Measurements from ENCODE around the gene KCNJ9.

The KCNJ9 gene

GRCh38 chr1:160053548-160054365 is 27.6 kb upstream of the KCNJ9 start:
- Histone ChIP-seq H3K9me3 (ENCODE audit: low read length) (peaks cover 4% of the 10 kb centered on the region), H3K4me3 (ENCODE audit: low read length) (no peak overlapping the region), H3K36me3 (ENCODE audit: insufficient read depth, low read length) (no peaks in the 10 kb centered on the region), H3K4me1 (ENCODE audit: insufficient read depth, low read length) (peaks cover 20% of the 10 kb centered on the region), H3K27me3 (ENCODE audit: insufficient read depth, low read length) (peaks cover 63% of the 10 kb centered on the region), H2AFZ (ENCODE audit: low read depth, low read length) (no peak overlapping the region)

- peaks cover 2% of the 10 kb centered on the region for H3K9me3 ChIP-seq (ENCODE audit: low read length)
- no peak overlapping the region for H3K4me3 ChIP-seq (ENCODE audit: low read length)
- H2AFZ ChIP-seq (ENCODE audit: low read depth, low read length): no peak overlapping the region
- H3K36me3 ChIP-seq (ENCODE audit: insufficient read depth, low read length): no peaks in the 10 kb centered on the region
- peaks cover 31% of the 10 kb centered on the region for H3K4me1 ChIP-seq (ENCODE audit: insufficient read depth, low read length)
- H3K27me3 ChIP-seq (ENCODE audit: insufficient read depth, low read length): peaks cover 66% of the 10 kb centered on the region
These were observed 24.6 kb upstream of the KCNJ9 start for GRCh38 chr1:160056648-160057169.

GRCh38 chr1:160058087-160058486 is 23.3 kb upstream of the KCNJ9 start:
- Histone ChIP-seq H2AFZ (ENCODE audit: low read depth, low read length) (no peak overlapping the region), H3K27me3 (ENCODE audit: insufficient read depth, low read length) (peaks cover 54% of the 10 kb centered on the region)

GRCh38 chr1:160061369-160062229 is 19.7 kb upstream of the KCNJ9 start:
- Histone ChIP-seq H3K4me3 (ENCODE audit: low read length) (no peak overlapping the region), H3K4me1 (ENCODE audit: insufficient read depth, low read length) (peaks cover 48% of the 10 kb centered on the region), H2AFZ (ENCODE audit: low read depth, low read length) (no peak overlapping the region), H3K9me3 (ENCODE audit: low read length) (no peaks in the 10 kb centered on the region), H3K27me3 (ENCODE audit: insufficient read depth, low read length) (peaks cover 55% of the 10 kb centered on the region), H3K36me3 (ENCODE audit: insufficient read depth, low read length) (no peaks in the 10 kb centered on the region)

More at GRCh38 chr1:160058087-160058486, 23.3 kb upstream of the KCNJ9 start:
- Histone ChIP-seq H3K4me3 (ENCODE audit: low read length) (no peak overlapping the region), H3K4me1 (ENCODE audit: insufficient read depth, low read length) (peaks cover 42% of the 10 kb centered on the region), H3K9me3 (ENCODE audit: low read length) (no peaks in the 10 kb centered on the region), H3K36me3 (ENCODE audit: insufficient read depth, low read length) (no peaks in the 10 kb centered on the region)

- H3K27me3 ChIP-seq (ENCODE audit: insufficient read depth, low read length): peaks cover 54% of the 10 kb centered on the region
These were observed 19.2 kb upstream of the KCNJ9 start for GRCh38 chr1:160062230-160062532.

GRCh38 chr1:160063176-160063575 is 18.2 kb upstream of the KCNJ9 start:
- Histone ChIP-seq H3K9me3 (ENCODE audit: low read length) (no peaks in the 10 kb centered on the region), H3K36me3 (ENCODE audit: insufficient read depth, low read length) (no peaks in the 10 kb centered on the region), H3K4me1 (ENCODE audit: insufficient read depth, low read length) (peaks cover 52% of the 10 kb centered on the region), H3K4me3 (ENCODE audit: low read length) (no peak overlapping the region), H2AFZ (ENCODE audit: low read depth, low read length) (no peak overlapping the region), H3K27me3 (ENCODE audit: insufficient read depth, low read length) (peaks cover 52% of the 10 kb centered on the region)

More at GRCh38 chr1:160062230-160062532, 19.2 kb upstream of the KCNJ9 start:
- H2AFZ ChIP-seq (ENCODE audit: low read depth, low read length): no peak overlapping the region
- no peak overlapping the region for H3K4me3 ChIP-seq (ENCODE audit: low read length)
- no peaks in the 10 kb centered on the region for H3K36me3 ChIP-seq (ENCODE audit: insufficient read depth, low read length)
- no peaks in the 10 kb centered on the region for H3K9me3 ChIP-seq (ENCODE audit: low read length)
- peaks cover 52% of the 10 kb centered on the region for H3K4me1 ChIP-seq (ENCODE audit: insufficient read depth, low read length)

GRCh38 chr1:160064164-160064563 is 17.2 kb upstream of the KCNJ9 start:
- no peak overlapping the region for H3K4me3 ChIP-seq (ENCODE audit: low read length)
- no peaks in the 10 kb centered on the region for H3K36me3 ChIP-seq (ENCODE audit: insufficient read depth, low read length)
- no peaks in the 10 kb centered on the region for H3K9me3 ChIP-seq (ENCODE audit: low read length)
- no peak overlapping the region for H2AFZ ChIP-seq (ENCODE audit: low read depth, low read length)
- H3K4me1 ChIP-seq (ENCODE audit: insufficient read depth, low read length): peaks cover 52% of the 10 kb centered on the region
- H3K27me3 ChIP-seq (ENCODE audit: insufficient read depth, low read length): peaks cover 52% of the 10 kb centered on the region

- no peak overlapping the region for H3K4me3 ChIP-seq (ENCODE audit: low read length)
- H2AFZ ChIP-seq (ENCODE audit: low read depth, low read length): no peak overlapping the region
- H3K4me1 ChIP-seq (ENCODE audit: insufficient read depth, low read length): peaks cover 54% of the 10 kb centered on the region
- H3K36me3 ChIP-seq (ENCODE audit: insufficient read depth, low read length): no peaks in the 10 kb centered on the region
- H3K9me3 ChIP-seq (ENCODE audit: low read length): no peaks in the 10 kb centered on the region
- peaks cover 52% of the 10 kb centered on the region for H3K27me3 ChIP-seq (ENCODE audit: insufficient read depth, low read length)
These were observed 16.6 kb upstream of the KCNJ9 start for GRCh38 chr1:160064746-160065145.

- Histone ChIP-seq H2AFZ (ENCODE audit: low read depth, low read length) (no peak overlapping the region), H3K4me1 (ENCODE audit: insufficient read depth, low read length) (peaks cover 46% of the 10 kb centered on the region), H3K4me3 (ENCODE audit: low read length) (no peak overlapping the region), H3K27me3 (ENCODE audit: insufficient read depth, low read length) (peaks cover 61% of the 10 kb centered on the region), H3K9me3 (ENCODE audit: low read length) (no peaks in the 10 kb centered on the region), H3K36me3 (ENCODE audit: insufficient read depth, low read length) (no peaks in the 10 kb centered on the region)
These were observed 14.3 kb upstream of the KCNJ9 start for GRCh38 chr1:160066829-160067745.

GRCh38 chr1:160068225-160068624 is 13.1 kb upstream of the KCNJ9 start:
- Histone ChIP-seq H3K9me3 (ENCODE audit: low read length) (no peaks in the 10 kb centered on the region), H3K4me3 (ENCODE audit: low read length) (no peak overlapping the region), H3K4me1 (ENCODE audit: insufficient read depth, low read length) (peaks cover 34% of the 10 kb centered on the region), H2AFZ (ENCODE audit: low read depth, low read length) (no peak overlapping the region), H3K36me3 (ENCODE audit: insufficient read depth, low read length) (no peaks in the 10 kb centered on the region), H3K27me3 (ENCODE audit: insufficient read depth, low read length) (peaks cover 64% of the 10 kb centered on the region)

GRCh38 chr1:160069460-160070231 is 11.7 kb upstream of the KCNJ9 start, which contains the start of gene KCNJ10:
TSS of gene KCNJ10 (minus strand) at chr1:160070160. CDS start at chr1:160042532, 27,628 bp downstream.
- Histone ChIP-seq H3K27me3 (ENCODE audit: insufficient read depth, low read length) (peaks cover 74% of the 10 kb centered on the region), H3K4me3 (ENCODE audit: low read length) (peak within 1 kb of the TSS; percentile 65), H3K4me1 (ENCODE audit: insufficient read depth, low read length) (peaks cover 22% of the 10 kb centered on the region), H2AFZ (ENCODE audit: low read depth, low read length) (peak within 1 kb of the TSS; percentile 74), H3K9me3 (ENCODE audit: low read length) (no peaks in the 10 kb centered on the region), H3K36me3 (ENCODE audit: insufficient read depth, low read length) (no peaks in the 10 kb centered on the region)

All from neuron (in vitro differentiated cells).